ENCODE measurements around the gene SPRY4. TPM values are rescaled to one million over a fixed set of nuclear protein-coding genes. Genes with fewer than 3 reads are reported as not detected.
"Not testable (repeated sequence)": the region's sequence is repeated elsewhere in the genome, so short reads cannot be mapped to it uniquely, and the experiment has no call there.

SPRY4 gene
- total RNA-seq, 1 experiment from 2014 or later, result 7.7 TPM

GRCh38 chr5:142300677-142301076 lies 24.1 kb downstream of the SPRY4 start:
- Histone ChIP-seq H3K36me3 (ENCODE audit: control insufficient read depth, insufficient read depth, low read length) (no peaks in the 10 kb centered on the region), H3K4me3 (ENCODE audit: low read depth, low read length) (no peak overlapping the region), H3K9me3 (no peaks in the 10 kb centered on the region), H3K27me3 (replicated peaks; ENCODE audit: control insufficient read depth, insufficient read depth, low read length) (no peaks in the 10 kb centered on the region), H3K4me1 (peaks cover 7% of the 10 kb centered on the region)
- Mint-ChIP-seq H3K36me3 (ENCODE audit: insufficient read depth, unreplicated experiment) (no peaks in the 10 kb centered on the region), H3K4me1 (ENCODE audit: low read depth, unreplicated experiment) (peaks cover 17% of the 10 kb centered on the region), H3K27me3 (ENCODE audit: insufficient read depth, unreplicated experiment) (no peaks in the 10 kb centered on the region), H3K27ac (ENCODE audit: unreplicated experiment) (no peak overlapping the region), H3K4me3 (ENCODE audit: unreplicated experiment) (no peak overlapping the region), H3K9me3 (ENCODE audit: unreplicated experiment) (no peaks in the 10 kb centered on the region)
- CTCF ChIA-PET, result no interaction called here
- TF ChIP-seq CTCF (IDR thresholded peaks at IDR 0.05; ENCODE audit: insufficient read depth in 1 of 2, low read depth in 1 of 2, low read length in 1 of 2, severe bottlenecking in 1 of 2, unreplicated experiment in 1 of 2), result no peak
- no peak for DNase-seq
- intact Hi-C loops (cut with micrococcal nuclease; ENCODE audit: unreplicated experiment), result no loop called here
- POLR2A ChIA-PET, result no interaction called here
- no TSS peak for BruUV-seq (replicated peaks)

GRCh38 chr5:142298789-142299188 lies 26.0 kb downstream of the SPRY4 start:
- no peaks in the 10 kb centered on the region for H3K36me3 ChIP-seq (ENCODE audit: control insufficient read depth, insufficient read depth, low read length)
- H3K4me3 Mint-ChIP-seq (ENCODE audit: unreplicated experiment), result no peak overlapping the region
- no TSS peak for BruUV-seq (replicated peaks)
- no peak overlapping the region for H3K27ac Mint-ChIP-seq (ENCODE audit: unreplicated experiment)
- H3K9me3 Mint-ChIP-seq (ENCODE audit: unreplicated experiment), result no peaks in the 10 kb centered on the region
- ChIA-PET CTCF (no interaction called here), POLR2A (interaction anchor here (0.5 kb wide), 1 partner anchor 1889 kb away, joined by 6 read pairs; no protein-coding TSS in a partner anchor)
- no peak for DNase-seq
- no peaks in the 10 kb centered on the region for H3K9me3 ChIP-seq
- peaks cover 3% of the 10 kb centered on the region; the same call in 1 of the 2 replicates for H3K4me1 ChIP-seq
- no peaks in the 10 kb centered on the region for H3K27me3 ChIP-seq (replicated peaks; ENCODE audit: control insufficient read depth, insufficient read depth, low read length)
- no peaks in the 10 kb centered on the region for H3K27me3 Mint-ChIP-seq (ENCODE audit: insufficient read depth, unreplicated experiment)
- no peak for TF ChIP-seq CTCF (IDR thresholded peaks at IDR 0.05; ENCODE audit: insufficient read depth in 1 of 2, low read depth in 1 of 2, low read length in 1 of 2, severe bottlenecking in 1 of 2, unreplicated experiment in 1 of 2)
- H3K4me3 ChIP-seq (ENCODE audit: low read depth, low read length), result no peak overlapping the region
- no peaks in the 10 kb centered on the region for H3K36me3 Mint-ChIP-seq (ENCODE audit: insufficient read depth, unreplicated experiment)
- peaks cover 18% of the 10 kb centered on the region for H3K4me1 Mint-ChIP-seq (ENCODE audit: low read depth, unreplicated experiment)
- intact Hi-C loops (cut with micrococcal nuclease; ENCODE audit: unreplicated experiment), result no loop called here

- H3K4me3 Mint-ChIP-seq (ENCODE audit: unreplicated experiment); H3K9me3 ChIP-seq; DNase-seq; H3K36me3 Mint-ChIP-seq (ENCODE audit: insufficient read depth, unreplicated experiment); H3K36me3 ChIP-seq (ENCODE audit: control insufficient read depth, insufficient read depth, low read length); H3K27me3 Mint-ChIP-seq (ENCODE audit: insufficient read depth, unreplicated experiment); CTCF ChIA-PET; H3K27ac Mint-ChIP-seq (ENCODE audit: unreplicated experiment); H3K9me3 Mint-ChIP-seq (ENCODE audit: unreplicated experiment); H3K4me3 ChIP-seq (ENCODE audit: low read depth, low read length); POLR2A ChIA-PET; intact Hi-C loops (cut with micrococcal nuclease; ENCODE audit: unreplicated experiment); H3K4me1 ChIP-seq; H3K27me3 ChIP-seq (replicated peaks; ENCODE audit: control insufficient read depth, insufficient read depth, low read length); BruUV-seq (replicated peaks): not testable (repeated sequence)
- peaks cover 18% of the 10 kb centered on the region for H3K4me1 Mint-ChIP-seq (ENCODE audit: low read depth, unreplicated experiment)
Observed at GRCh38 chr5:142297786-142298185, 27.0 kb downstream of the SPRY4 start.

- Histone ChIP-seq H3K4me3 (ENCODE audit: low read depth, low read length) (no peak overlapping the region), H3K9me3 (no peaks in the 10 kb centered on the region), H3K4me1 (peaks cover 3% of the 10 kb centered on the region; the same call in 1 of the 2 replicates), H3K27me3 (replicated peaks; ENCODE audit: control insufficient read depth, insufficient read depth, low read length) (no peaks in the 10 kb centered on the region), H3K36me3 (ENCODE audit: control insufficient read depth, insufficient read depth, low read length) (no peaks in the 10 kb centered on the region)
- Mint-ChIP-seq H3K4me1 (ENCODE audit: low read depth, unreplicated experiment) (peaks cover 18% of the 10 kb centered on the region), H3K4me3 (ENCODE audit: unreplicated experiment) (no peak overlapping the region), H3K36me3 (ENCODE audit: insufficient read depth, unreplicated experiment) (peaks cover 5% of the 10 kb centered on the region), H3K9me3 (ENCODE audit: unreplicated experiment) (no peaks in the 10 kb centered on the region), H3K27me3 (ENCODE audit: insufficient read depth, unreplicated experiment) (no peaks in the 10 kb centered on the region), H3K27ac (ENCODE audit: unreplicated experiment) (no peak overlapping the region)
- TF ChIP-seq CTCF (IDR thresholded peaks at IDR 0.05; ENCODE audit: insufficient read depth in 1 of 2, low read depth in 1 of 2, low read length in 1 of 2, severe bottlenecking in 1 of 2, unreplicated experiment in 1 of 2), result no peak
- ChIA-PET CTCF (no interaction called here), POLR2A (no interaction called here)
- no TSS peak for BruUV-seq (replicated peaks)
- no peak for DNase-seq
- intact Hi-C loops (cut with micrococcal nuclease; ENCODE audit: unreplicated experiment), result no loop called here
Observed at GRCh38 chr5:142296914-142297417, 27.9 kb downstream of the SPRY4 start.
